Ascending aorta (tissue), 2 donors: ENCODE results near the gene MSL1. TPM values are rescaled to one million over a fixed set of nuclear protein-coding genes. Genes with fewer than 3 reads are reported as not detected.

ENCODE experiments used
- DNase-seq, 2 donors: peaks; one replicate each; pipeline ENCODE4 v3.0.0-alpha.2; 2019; ENCODE audit warnings: low spot score in 2 of 2
- H3K27ac ChIP-seq, 2 donors: fragments of 200-600 bp; sonication (generic); one replicate each; pipeline ENCODE4 v1.5.1; 2016 to 2017; ENCODE audit warnings: mild to moderate bottlenecking in 1 of 2
- H3K27me3 ChIP-seq: fragments of 200-600 bp; sonication (generic); one replicate; pipeline ENCODE4 v1.5.1; 2017
- H3K36me3 ChIP-seq, 2 donors: fragments of 200-600 bp; sonication (generic); one replicate each; pipeline ENCODE4 v1.5.1; 2016
- H3K4me1 ChIP-seq, 2 donors: fragments of 200-600 bp; sonication (generic); one replicate each; pipeline ENCODE4 v1.5.1; 2016 to 2017; ENCODE audit warnings: mild to moderate bottlenecking in 1 of 2
- H3K4me3 ChIP-seq, 2 donors: fragments of 200-600 bp; sonication (generic); one replicate each; pipeline ENCODE4 v1.5.1; 2016 to 2017; ENCODE audit warnings: mild to moderate bottlenecking in 1 of 2
- H3K9me3 ChIP-seq, 2 donors: fragments of 200-600 bp; sonication (generic); one replicate each; pipeline ENCODE4 v1.5.1; 2016
- CTCF ChIP-seq, 3 experiments: fragments of 200-600 bp in 2 of 3; fragments of 450-650 bp in 1 of 3; sonication (generic) in 2 of 3; IDR thresholded peaks; one replicate each; pipeline ENCODE4 v1.5.1; 2016 to 2019; ENCODE audit warnings: antibody characterized with exemption in 3 of 3, mild to moderate bottlenecking in 1 of 3, moderate library complexity in 1 of 3
- intact Hi-C: fragments of 100-400 bp; cut with DNase I; formaldehyde crosslinking; loops from one replicate; pipeline ENCODE4 v1.15.1; 2023
- total RNA-seq: library from RNA; depleted of rRNA; stranded (reverse); fragments of >200 nt; gene quantifications from one replicate; pipeline ENCODE4 v1.1.0, GENCODE V29; 2016

The MSL1 gene
- total RNA-seq, 1 donor from 2014 or later = 82.5 TPM

GRCh38 chr17:40182606-40183005 is 60.8 kb downstream of the MSL1 start:
- Histone ChIP-seq H3K4me3 (no peak overlapping the region), H3K4me1 (peaks cover 3 to 5% of the 10 kb centered on the region in 2 donors), H3K9me3 (no peaks in the 10 kb centered on the region), H3K36me3 (peaks cover 0 to 5% of the 10 kb centered on the region in 2 donors), H3K27ac (no peak overlapping the region), H3K27me3 (no peaks in the 10 kb centered on the region)
- intact Hi-C loops = no loop called here
- DNase-seq = no peak
- no peak for TF ChIP-seq CTCF (IDR thresholded peaks at IDR 0.05)

Other genes with a start within 250 kb of the MSL1 start
- gene GSDMB, start 203.3 kb upstream of the MSL1 start, total RNA-seq = 6.9 TPM
- gene ORMDL3, start 194.4 kb upstream of the MSL1 start, total RNA-seq = 32.2 TPM
- gene LRRC3C, start 194.2 kb upstream of the MSL1 start, total RNA-seq = not detected
- not detected for gene GSDMA, start 159.0 kb upstream of the MSL1 start, total RNA-seq
- gene PSMD3, start 141.2 kb upstream of the MSL1 start, total RNA-seq = 93.1 TPM
- gene CSF3, start 106.5 kb upstream of the MSL1 start, total RNA-seq = 0.43 TPM
- 176 TPM for gene MED24, start 67.6 kb upstream of the MSL1 start, total RNA-seq
- gene THRA, start 59.0 kb upstream of the MSL1 start, total RNA-seq = 35.4 TPM
- gene NR1D1, start 21.4 kb upstream of the MSL1 start, total RNA-seq = 0.43 TPM
- 48.9 TPM for gene CASC3, start 18.6 kb downstream of the MSL1 start, total RNA-seq
- 8.7 TPM for gene RAPGEFL1, start 55.5 kb downstream of the MSL1 start, total RNA-seq
- 11.2 TPM for gene WIPF2, start 97.3 kb downstream of the MSL1 start, total RNA-seq
- 1.2 TPM for gene CDC6, start 165.9 kb downstream of the MSL1 start, total RNA-seq
- gene RARA, start 187.2 kb downstream of the MSL1 start, total RNA-seq = 77.3 TPM
- gene GJD3, start 242.8 kb downstream of the MSL1 start, total RNA-seq = not detected